Left lung (tissue), 10 donors: ENCODE results near the gene DNAJC13. TPM values are rescaled to one million over a fixed set of nuclear protein-coding genes. Genes with fewer than 3 reads are reported as not detected.

Experiments used
- ATAC-seq: fragments of 200-7000 bp; cut with Tn5 transposase; one replicate; pipeline ENCODE4 v1.9.1; 2020; ENCODE audit warnings: moderate library complexity
- DNase-seq, 4 donors: peaks; one replicate each; pipeline ENCODE4 v3.0.0-alpha.2; 2013 to 2020
- H3K27ac ChIP-seq, 2 donors: fragments of 200-600 bp; sonication (generic) in 1 of 2; one replicate each; pipeline versions ENCODE4 v1.5.0 to v1.8.0; 2020 to 2021
- H3K27me3 ChIP-seq, 2 donors: fragments of 200-600 bp; sonication (generic) in 1 of 2; one replicate each; pipeline versions ENCODE4 v1.5.0 to v1.8.0; 2020 to 2021
- H3K36me3 ChIP-seq, 2 donors: fragments of 200-600 bp; sonication (generic) in 1 of 2; one replicate each; pipeline versions ENCODE4 v1.5.0 to v1.8.0; 2020 to 2021
- H3K4me1 ChIP-seq, 2 donors: fragments of 200-600 bp; one replicate each; pipeline ENCODE4 v1.8.0; 2021
- H3K4me3 ChIP-seq, 2 donors: fragments of 200-600 bp; sonication (generic) in 1 of 2; one replicate each; pipeline versions ENCODE4 v1.5.0 to v1.8.0; 2020 to 2021; ENCODE audit warnings: mild to moderate bottlenecking in 1 of 2
- H3K9me3 ChIP-seq, 2 donors: fragments of 200-600 bp; sonication (generic) in 1 of 2; one replicate each; pipeline versions ENCODE4 v1.5.0 to v1.8.0; 2020 to 2021
- CTCF ChIP-seq, 2 donors: fragments of 200-600 bp; sonication (generic) in 1 of 2; IDR thresholded peaks; one replicate each; pipeline versions ENCODE4 v1.5.0 to v1.8.0; 2021; ENCODE audit warnings: antibody characterized with exemption in 2 of 2
- intact Hi-C, 2 donors: fragments of 100-400 bp; cut with DNase I; formaldehyde crosslinking; loops; one replicate each; pipeline versions ENCODE4 v1.11.2 to v1.14.2; 2022
- polyA plus RNA-seq, 6 donors: library from polyadenylated mRNA; unstranded; fragments of 120-200 nt; gene quantifications; one replicate each; pipeline ENCODE4 v1.2.1, GENCODE V29; 2013; ENCODE audit not compliant: insufficient read length in 6 of 6
- total RNA-seq, 2 donors: library from RNA; stranded (reverse); fragmentation: NEBNext Ultra II Directional; extraction: Animal tissue kit (Norgen Biotek cat#: 25700); gene quantifications; one replicate each; pipeline ENCODE4 v1.2.1, GENCODE V29; 2021
- donor health status: DM: no; HTN: yes; CAD: no.
- donor health status: DM: no; HTN: no; CAD: no.

The DNAJC13 gene
- total and polyA plus RNA-seq, 8 donors: 41.2 to 64.0 (median 55.1) TPM

GRCh38 chr3:132488151-132488550 is 70.8 kb downstream of the DNAJC13 start:
- no peak for TF ChIP-seq CTCF (IDR thresholded peaks at IDR 0.05)
- ATAC-seq: no peak
- intact Hi-C loops: no loop called here
- no peak for DNase-seq
- Histone ChIP-seq H3K27me3 (no peaks in the 10 kb centered on the region), H3K9me3 (no peaks in the 10 kb centered on the region), H3K36me3 (peaks cover 0 to 97% of the 10 kb centered on the region in 2 donors), H3K4me1 (no peaks in the 10 kb centered on the region), H3K27ac (no peak overlapping the region), H3K4me3 (no peak overlapping the region)

- intact Hi-C loops: no loop called here
- H3K27me3 ChIP-seq: no peaks in the 10 kb centered on the region
- DNase-seq (no peak), ATAC-seq (no peak)
- H3K36me3 ChIP-seq: peaks cover 3 to 97% of the 10 kb centered on the region in 2 donors
- H3K4me3 ChIP-seq: no peak overlapping the region
- no peaks in the 10 kb centered on the region for H3K9me3 ChIP-seq
- H3K27ac ChIP-seq: no peak overlapping the region
- H3K4me1 ChIP-seq: no peaks in the 10 kb centered on the region
- TF ChIP-seq CTCF (IDR thresholded peaks at IDR 0.05): no peak
These were observed 81.8 kb downstream of the DNAJC13 start for GRCh38 chr3:132499071-132499470.

DNA sequence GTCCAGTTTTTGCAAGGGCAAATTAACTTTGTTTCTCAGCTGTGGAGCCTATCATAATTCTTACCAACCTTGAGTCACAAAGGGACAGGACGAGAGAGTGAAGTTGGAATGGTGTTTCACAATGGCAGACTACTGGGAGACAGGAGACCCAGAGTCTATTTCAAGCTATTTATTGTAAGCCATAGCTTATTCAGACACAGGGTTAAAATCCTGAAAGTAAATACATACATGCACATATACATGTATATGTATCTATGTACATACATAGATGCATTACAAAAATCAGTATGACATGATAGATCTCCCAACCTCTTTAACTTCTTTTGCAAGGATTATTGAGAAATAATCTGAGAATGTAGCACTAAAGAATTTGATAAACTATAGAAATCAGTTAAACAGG is 86.3 kb downstream of the DNAJC13 start:
- intact Hi-C loops: no loop called here
- Histone ChIP-seq H3K27me3 (no peaks in the 10 kb centered on the region), H3K9me3 (no peaks in the 10 kb centered on the region), H3K4me1 (no peaks in the 10 kb centered on the region), H3K27ac (no peak overlapping the region), H3K4me3 (no peak overlapping the region), H3K36me3 (peaks cover 3 to 100% of the 10 kb centered on the region in 2 donors)
- DNase-seq: no peak
- TF ChIP-seq CTCF (IDR thresholded peaks at IDR 0.05): no peak
- no peak for ATAC-seq

DNA sequence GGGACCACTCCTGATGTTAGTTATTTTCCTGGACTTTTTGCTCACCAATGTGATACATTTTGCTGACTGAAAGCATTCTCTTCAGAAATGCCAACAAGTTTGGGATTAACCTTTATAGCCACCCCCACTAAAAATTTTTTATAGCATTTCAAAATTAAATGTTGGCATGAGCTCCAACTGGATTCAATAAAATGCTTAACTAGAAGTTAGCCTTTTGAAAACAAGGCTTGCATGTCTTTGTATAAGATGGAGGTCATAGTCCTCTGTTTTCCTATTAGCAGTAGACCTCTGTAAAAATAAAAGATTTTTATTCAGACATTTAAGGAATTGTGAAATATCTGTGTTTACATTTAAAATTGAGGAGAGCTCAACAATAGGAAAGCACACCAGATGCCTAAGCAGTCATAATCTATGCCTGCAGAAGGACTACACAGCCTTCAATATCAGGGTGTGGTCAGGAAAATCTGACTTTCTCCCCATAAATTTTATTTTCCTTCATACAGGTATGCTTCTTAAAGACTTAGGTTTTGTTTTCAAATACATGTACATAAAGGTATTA is 87.2 kb downstream of the DNAJC13 start:
- ATAC-seq (no peak), DNase-seq (no peak)
- Histone ChIP-seq H3K9me3 (no peaks in the 10 kb centered on the region), H3K36me3 (peaks cover 3 to 100% of the 10 kb centered on the region in 2 donors), H3K4me3 (no peak overlapping the region), H3K4me1 (no peaks in the 10 kb centered on the region), H3K27me3 (no peaks in the 10 kb centered on the region), H3K27ac (no peak overlapping the region)
- no peak for TF ChIP-seq CTCF (IDR thresholded peaks at IDR 0.05)
- intact Hi-C loops: no loop called here

GRCh38 chr3:132507657-132508056 is 90.4 kb downstream of the DNAJC13 start:
- ATAC-seq (no peak), DNase-seq (no peak)
- H3K4me1 ChIP-seq: no peaks in the 10 kb centered on the region
- no peak overlapping the region for H3K4me3 ChIP-seq
- H3K9me3 ChIP-seq: no peaks in the 10 kb centered on the region
- no peaks in the 10 kb centered on the region for H3K27me3 ChIP-seq
- no peak for TF ChIP-seq CTCF (IDR thresholded peaks at IDR 0.05)
- no peak overlapping the region for H3K27ac ChIP-seq
- H3K36me3 ChIP-seq: peaks cover 0 to 95% of the 10 kb centered on the region in 2 donors
- intact Hi-C loops: no loop called here
